GM21737 (cell line): ENCODE results near the gene TRIM15.

ENCODE experiments used
- ATAC-seq: cut with Tn5 transposase; IDR thresholded peaks from one replicate; pipeline ENCODE4 v1.9.1; 2021; ENCODE audit warnings: mild to moderate bottlenecking, moderate library complexity; ENCODE audit not compliant: unreplicated experiment

TRIM15 gene

GRCh38 chr6:30144811-30145210 lies 18.5 kb upstream of the TRIM15 start:
- no peak for ATAC-seq

DNA sequence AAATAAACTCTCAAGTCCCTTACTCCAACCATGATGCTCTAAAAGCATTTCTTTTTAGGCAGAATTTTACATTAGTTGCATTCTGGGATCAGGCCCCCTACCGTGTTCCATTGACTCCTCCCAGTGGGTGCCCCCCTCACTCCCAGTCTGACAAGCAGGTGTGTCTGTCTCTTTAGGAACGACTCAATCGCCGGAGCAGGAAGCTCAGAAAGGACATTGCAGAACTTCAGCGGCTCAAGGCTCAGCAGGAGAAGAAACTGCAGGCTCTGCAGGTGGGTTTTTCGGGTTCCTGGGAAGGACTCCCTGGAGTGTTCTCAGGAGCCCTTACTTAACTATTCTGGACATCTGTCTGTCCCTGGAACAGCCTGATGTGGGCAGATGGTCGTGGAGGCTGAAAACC lies 17.5 kb upstream of the TRIM15 start:
- no peak for ATAC-seq

GRCh38 chr6:30147096-30147495 lies 16.2 kb upstream of the TRIM15 start:
- no peak for ATAC-seq

GRCh38 chr6:30149234-30149633 lies 14.1 kb upstream of the TRIM15 start:
- no peak for ATAC-seq

DNA sequence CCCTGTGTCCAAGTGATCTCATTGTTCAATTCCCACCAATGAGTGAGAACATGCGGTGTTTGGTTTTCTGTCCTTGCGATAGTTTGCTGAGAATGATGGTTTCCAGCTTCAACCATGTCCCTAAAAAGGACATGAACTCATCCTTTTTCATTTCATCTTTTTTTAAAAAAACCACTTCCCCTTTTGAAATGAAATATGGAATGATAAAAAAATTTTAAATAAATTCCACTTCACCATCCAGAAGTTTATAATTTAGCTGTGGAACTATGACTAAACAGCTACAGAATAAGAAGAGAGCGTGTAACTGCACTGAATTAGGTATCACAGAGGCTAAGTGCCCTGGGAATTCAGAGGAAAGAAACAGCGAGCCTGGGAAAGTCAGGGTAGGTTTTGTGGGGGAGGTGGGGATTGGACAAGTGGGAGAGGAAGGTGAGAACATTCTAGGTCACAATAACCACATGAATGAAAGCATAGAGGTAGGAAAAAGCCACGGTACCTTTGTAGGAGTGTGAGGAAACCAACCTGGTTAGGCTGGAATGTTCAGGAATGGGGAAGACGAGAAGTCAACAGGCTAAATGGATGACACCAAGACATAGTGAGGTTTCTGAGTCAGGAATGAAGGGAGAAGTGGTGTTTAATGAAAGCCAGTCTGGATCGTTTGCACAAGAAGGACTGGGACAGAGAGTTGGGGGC lies 13.3 kb upstream of the TRIM15 start:
- ATAC-seq: no peak

- no peak for ATAC-seq
These were observed 12.5 kb upstream of the TRIM15 start for GRCh38 chr6:30150671-30151395.

GRCh38 chr6:30151580-30151979 lies 11.8 kb upstream of the TRIM15 start:
- ATAC-seq: no peak

GRCh38 chr6:30152016-30152673 lies 11.2 kb upstream of the TRIM15 start:
- ATAC-seq: no peak

DNA sequence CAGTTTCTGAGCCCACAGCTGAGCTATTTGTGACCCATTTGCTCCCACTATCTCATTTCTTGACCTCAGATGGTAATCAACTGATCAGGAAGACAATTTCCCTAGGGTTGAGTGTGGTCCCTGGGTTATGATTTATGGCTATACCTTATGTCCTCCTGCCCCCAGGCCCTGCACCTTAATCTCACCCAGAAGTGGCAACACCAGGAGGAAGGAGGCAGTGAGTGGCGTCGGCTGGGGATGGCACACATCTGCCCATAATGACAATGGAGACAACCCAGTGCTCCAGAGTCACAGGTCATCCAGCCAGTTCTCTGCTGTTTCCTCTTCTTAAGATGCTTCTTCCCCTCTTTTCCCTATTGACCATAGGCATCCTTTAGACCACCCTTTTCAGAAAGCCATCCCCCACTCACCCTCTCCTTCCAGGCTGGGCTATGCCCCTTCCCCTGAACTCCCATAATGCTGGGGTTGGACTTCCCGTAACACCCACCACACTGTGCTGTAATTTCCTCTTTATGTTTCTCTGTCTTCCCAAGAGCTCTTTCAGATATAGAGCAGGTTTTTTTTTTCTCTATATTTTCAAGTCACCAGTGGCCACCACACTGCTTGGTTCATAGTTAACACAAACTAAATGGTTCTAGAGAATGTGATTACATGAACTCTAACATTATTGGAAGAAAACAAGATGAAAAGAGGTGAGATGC lies 10.3 kb upstream of the TRIM15 start:
- ATAC-seq: no peak

DNA sequence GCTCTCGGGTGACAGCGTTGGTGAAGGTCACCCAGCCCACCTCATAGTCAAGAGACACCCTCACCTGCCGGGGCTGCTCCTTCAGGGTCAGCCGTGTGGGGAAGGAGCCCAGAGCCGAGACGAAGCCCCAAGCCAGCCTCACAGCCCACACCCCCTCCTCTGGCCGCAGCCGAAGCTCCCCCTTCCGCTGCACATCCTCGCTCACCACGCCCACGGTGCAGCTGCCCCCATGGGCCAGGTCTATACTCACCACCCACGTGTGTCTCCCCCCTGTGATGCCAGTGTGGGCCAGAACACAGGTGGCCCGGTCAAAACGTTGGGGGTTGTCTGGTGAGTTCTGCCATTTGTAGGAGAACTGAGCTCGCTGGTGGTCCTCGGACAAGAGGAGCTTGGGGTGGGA lies 9.3 kb upstream of the TRIM15 start:
- ATAC-seq: no peak

GRCh38 chr6:30154709-30155519 lies 8.4 kb upstream of the TRIM15 start:
- ATAC-seq: no peak

- ATAC-seq: no peak
These were observed 7.7 kb upstream of the TRIM15 start for GRCh38 chr6:30155520-30156261.

- no peak for ATAC-seq
These were observed 7.1 kb upstream of the TRIM15 start for GRCh38 chr6:30156262-30156599.

DNA sequence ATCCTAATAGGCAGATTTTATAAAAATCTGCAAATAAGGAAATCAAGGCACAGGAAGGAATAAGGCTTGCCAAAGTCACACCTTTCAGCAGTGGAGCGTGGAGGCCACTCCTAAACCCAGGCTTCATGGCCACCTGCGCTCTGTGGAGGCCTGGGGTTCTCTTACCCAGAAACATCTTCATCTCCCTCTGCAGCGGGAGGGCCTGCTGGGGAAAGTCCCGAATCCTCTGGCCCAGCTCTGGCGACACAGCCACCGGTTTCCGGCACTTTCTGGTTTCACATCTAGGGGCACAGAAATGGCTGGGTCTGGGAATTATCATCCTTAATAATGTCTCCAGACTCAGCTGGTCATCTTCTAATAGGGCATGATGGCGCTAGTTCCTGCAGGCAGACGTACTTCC lies 6.6 kb upstream of the TRIM15 start:
- no peak for ATAC-seq

DNA sequence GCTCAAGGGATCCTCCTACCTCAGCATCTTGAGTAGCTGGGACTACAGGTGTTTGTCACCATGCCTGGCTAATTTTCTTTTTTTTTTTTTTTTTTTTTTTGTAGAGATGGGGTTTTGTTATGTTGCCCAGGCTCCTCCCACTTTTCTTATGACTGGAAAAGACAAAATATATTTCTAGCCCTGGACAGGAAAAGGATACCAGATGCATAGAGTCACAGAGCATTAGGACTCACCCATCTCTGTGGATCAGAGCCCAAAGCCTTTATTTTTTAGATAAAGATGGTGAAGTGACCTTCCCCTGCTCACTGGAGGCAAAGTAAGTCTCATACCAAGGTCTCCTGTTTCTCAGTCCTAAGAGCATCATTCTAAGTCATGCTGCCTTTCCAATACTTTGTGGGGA lies 5.8 kb upstream of the TRIM15 start:
- no peak for ATAC-seq

- no peak for ATAC-seq
These were observed 5.3 kb upstream of the TRIM15 start for GRCh38 chr6:30157999-30158398.

DNA sequence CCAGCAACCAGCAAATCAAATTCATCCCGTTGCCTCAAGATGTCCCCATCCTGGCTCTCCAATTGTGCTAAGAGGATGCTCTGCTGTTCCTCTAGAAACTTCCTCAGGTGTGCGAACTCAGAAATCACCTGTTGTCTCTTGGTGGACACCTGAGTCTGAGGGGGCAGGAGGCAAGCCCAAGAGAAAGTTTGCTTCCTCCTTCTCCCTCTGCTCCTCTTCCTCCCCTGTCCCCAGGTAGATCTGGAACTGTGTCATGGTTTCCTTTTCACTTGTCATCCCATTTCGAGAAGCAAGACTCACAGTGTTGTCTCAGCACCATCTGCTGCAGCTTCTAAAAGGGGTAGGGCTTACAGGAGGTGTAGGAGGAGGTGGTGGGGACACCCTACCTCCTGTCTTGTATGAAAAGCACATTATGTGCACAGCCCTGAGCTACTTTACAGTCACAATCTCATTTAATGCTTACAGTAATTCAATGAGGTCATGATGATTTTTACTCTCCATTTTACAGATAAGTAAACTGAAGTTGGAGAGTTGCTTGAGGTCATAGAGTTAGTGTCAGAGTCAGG lies 4.8 kb upstream of the TRIM15 start:
- ATAC-seq: no peak

GRCh38 chr6:30160008-30160784 lies 3.1 kb upstream of the TRIM15 start:
- ATAC-seq: no peak
